ENCODE measurements around the gene YARS2.
A peak's percentile ranks its signal among the peaks of the same experiment; 100 is the strongest.

YARS2 gene

DNA sequence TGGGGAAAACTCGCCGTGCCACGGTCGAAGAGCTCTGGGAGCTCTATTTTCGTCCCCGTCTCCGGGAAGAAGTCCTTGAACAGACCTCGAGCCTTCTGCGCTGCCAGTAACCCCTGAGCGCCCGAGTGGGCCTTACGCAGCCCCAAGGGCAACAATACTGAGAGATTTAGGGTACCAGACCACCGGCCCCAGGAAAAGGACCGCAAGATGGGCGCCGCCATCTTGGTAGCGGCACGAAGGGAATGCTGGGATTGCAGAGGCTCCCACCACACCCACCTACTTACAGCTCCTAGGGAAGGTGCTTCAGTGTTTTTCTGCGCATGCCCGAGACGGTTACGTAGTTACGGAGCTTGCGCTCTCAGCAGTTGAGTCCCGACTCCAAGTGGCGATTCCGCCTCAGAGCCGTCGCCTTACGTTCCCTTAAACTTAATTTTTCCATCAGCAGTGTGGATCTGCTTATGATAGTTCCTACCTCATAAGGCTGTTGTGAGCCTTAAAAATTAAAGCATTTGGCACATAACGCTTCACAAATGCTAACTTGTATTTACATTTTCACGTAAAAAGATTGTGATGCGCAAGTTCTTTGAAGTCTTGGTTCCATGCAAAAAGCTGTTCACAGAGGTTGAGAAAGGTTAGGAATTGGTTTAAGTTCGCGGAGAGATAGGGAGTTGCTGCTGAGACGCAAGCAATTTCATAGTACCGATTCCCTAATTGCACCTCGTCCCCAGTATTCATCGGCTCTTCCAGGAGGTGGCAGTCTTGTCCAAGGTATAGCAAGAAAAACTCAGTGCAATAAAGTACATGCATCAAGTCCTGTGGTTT, at the start of gene YARS2:
Gene YARS2 (minus strand): TSS at position 244 of the 822 bp plus-strand sequence. CDS start 23 bp downstream, at position 221.
- no peaks in the 10 kb centered on the region for H3K9me3 Mint-ChIP-seq
- H3K4me1 Mint-ChIP-seq = peaks cover 36% of the 10 kb centered on the region
- peak within 1 kb of the TSS; percentile 97 for H3K27ac Mint-ChIP-seq

DNA sequence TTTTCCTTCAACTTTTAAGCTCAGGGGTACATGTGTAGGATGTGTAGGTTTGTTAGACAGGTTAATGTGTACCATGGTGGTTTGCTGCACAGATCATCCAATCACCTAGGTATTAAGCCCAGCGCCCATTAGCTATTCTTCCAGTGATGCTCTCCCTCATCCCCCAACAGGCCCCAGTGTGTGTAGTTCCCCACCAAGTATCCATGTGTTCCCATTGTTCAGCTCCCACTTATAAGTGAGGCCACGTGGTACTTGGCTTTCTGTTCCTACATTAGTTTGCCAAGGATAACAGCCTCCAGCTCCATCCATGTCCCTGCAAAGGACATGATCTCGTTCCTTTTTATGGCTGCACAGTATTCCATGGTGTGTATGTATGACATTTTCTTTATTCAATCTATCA, 48.6 kb upstream of the YARS2 start:
- no peak for DNase-seq
- no peaks in the 10 kb centered on the region for H3K4me1 Mint-ChIP-seq
- no peak overlapping the region for H3K27ac Mint-ChIP-seq
- TF ChIP-seq, protein P1, sequence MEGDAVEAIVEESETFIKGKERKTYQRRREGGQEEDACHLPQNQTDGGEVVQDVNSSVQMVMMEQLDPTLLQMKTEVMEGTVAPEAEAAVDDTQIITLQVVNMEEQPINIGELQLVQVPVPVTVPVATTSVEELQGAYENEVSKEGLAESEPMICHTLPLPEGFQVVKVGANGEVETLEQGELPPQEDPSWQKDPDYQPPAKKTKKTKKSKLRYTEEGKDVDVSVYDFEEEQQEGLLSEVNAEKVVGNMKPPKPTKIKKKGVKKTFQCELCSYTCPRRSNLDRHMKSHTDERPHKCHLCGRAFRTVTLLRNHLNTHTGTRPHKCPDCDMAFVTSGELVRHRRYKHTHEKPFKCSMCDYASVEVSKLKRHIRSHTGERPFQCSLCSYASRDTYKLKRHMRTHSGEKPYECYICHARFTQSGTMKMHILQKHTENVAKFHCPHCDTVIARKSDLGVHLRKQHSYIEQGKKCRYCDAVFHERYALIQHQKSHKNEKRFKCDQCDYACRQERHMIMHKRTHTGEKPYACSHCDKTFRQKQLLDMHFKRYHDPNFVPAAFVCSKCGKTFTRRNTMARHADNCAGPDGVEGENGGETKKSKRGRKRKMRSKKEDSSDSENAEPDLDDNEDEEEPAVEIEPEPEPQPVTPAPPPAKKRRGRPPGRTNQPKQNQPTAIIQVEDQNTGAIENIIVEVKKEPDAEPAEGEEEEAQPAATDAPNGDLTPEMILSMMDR (IDR thresholded peaks at IDR 0.05) = no peak
- peaks cover 34% of the 10 kb centered on the region for H3K9me3 Mint-ChIP-seq
- H3K4me3 Mint-ChIP-seq = no peak overlapping the region
- peaks cover 25% of the 10 kb centered on the region for H3K36me3 Mint-ChIP-seq (ENCODE audit: low read depth)
- H3K27me3 Mint-ChIP-seq (ENCODE audit: low read depth, poor library complexity) = no peaks in the 10 kb centered on the region

More for the DNA sequence above, at the start of gene YARS2:
- Mint-ChIP-seq H3K36me3 (ENCODE audit: low read depth) (peaks cover 28% of the 10 kb centered on the region), H3K27me3 (ENCODE audit: low read depth, poor library complexity) (peaks cover 5% of the 10 kb centered on the region), H3K4me3 (peak within 1 kb of the TSS; percentile 93)
- peak; percentile 90 for DNase-seq
- TF ChIP-seq, protein P1 (IDR thresholded peaks at IDR 0.05) = peak; percentile 85

DNA sequence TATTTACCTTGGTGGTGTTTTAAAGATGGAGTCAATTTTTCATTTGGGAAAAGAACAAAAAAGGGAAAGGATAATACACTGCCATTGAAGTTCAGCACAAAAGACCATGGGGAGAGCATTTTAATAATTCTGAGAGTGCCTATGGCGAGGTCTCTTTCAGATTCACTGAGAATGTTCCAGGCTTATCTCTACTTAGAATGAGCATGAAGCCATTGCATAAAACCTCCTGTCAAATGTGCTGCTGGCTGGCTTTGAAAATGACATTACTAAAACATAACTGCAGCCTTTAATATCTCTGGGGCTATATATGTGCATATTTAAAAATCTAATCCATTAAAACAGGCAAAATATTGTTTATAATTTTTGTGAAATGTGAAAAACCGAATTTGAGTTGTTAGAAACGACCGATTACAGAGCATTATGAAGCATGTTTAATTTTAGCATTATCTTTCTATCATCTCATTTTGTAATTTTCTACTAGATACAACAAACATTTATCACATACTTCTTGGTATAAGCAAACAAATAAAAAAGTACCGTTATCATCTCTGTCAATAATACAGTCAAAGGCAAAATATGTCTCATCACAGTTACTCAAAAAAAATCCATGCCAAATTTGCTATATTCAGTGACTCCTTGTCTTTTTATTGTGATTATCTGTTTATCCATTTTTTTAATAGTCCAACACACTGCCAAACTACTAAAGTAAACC, 45.7 kb upstream of the YARS2 start:
- Mint-ChIP-seq H3K27ac (no peak overlapping the region), H3K36me3 (ENCODE audit: low read depth) (peaks cover 7% of the 10 kb centered on the region)

DNA sequence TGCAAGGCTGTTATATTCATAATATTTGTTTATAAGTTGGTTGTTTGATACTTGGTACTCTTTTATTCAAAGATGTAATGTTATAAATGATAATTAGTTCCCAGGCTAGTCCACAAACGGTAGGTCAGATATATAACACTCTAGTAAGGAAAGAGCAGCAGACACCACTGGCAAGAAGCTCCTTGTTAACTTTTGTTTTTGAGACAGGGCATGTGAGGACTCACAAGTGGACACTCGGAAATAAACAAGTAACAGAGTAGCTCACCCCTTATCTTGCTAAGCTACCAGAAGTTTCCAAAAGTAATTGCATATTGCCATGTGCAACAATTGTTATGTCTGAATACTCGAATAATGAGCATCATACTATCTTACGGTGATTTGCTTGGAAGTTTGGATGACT, 38.6 kb upstream of the YARS2 start:
- H3K9me3 Mint-ChIP-seq = peaks cover 10% of the 10 kb centered on the region
- H3K27me3 Mint-ChIP-seq (ENCODE audit: low read depth, poor library complexity) = no peaks in the 10 kb centered on the region
- TF ChIP-seq, protein P1 (IDR thresholded peaks at IDR 0.05) = no peak
- no peak overlapping the region for H3K27ac Mint-ChIP-seq
- no peak overlapping the region for H3K4me3 Mint-ChIP-seq
- H3K36me3 Mint-ChIP-seq (ENCODE audit: low read depth) = peaks cover 14% of the 10 kb centered on the region
- DNase-seq = no peak
- H3K4me1 Mint-ChIP-seq = no peaks in the 10 kb centered on the region

More for the DNA sequence above, 45.7 kb upstream of the YARS2 start:
- Mint-ChIP-seq H3K9me3 (peaks cover 20% of the 10 kb centered on the region), H3K4me3 (no peak overlapping the region), H3K27me3 (ENCODE audit: low read depth, poor library complexity) (no peaks in the 10 kb centered on the region), H3K4me1 (no peaks in the 10 kb centered on the region)
- no peak for DNase-seq
- TF ChIP-seq, protein P1 (IDR thresholded peaks at IDR 0.05) = no peak

DNA sequence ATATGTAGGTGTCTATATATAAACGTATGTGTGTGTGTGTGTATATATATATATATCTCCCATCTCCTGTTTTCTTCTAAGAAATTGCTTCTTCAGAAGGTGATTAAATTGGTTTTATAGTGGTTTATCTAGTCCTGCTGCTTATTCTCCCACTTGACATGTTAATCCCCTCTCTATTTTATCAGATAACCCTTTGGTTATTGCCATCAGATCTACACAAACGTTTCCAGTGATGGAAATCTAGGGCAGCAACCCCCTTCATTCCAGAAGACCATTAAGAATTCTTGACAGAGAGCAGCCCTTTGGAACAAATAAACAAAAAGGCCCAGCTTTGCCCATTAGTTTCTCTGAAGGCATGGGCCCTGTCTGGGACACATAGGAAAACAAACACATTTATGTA, 34.2 kb upstream of the YARS2 start:
- Mint-ChIP-seq H3K4me1 (no peaks in the 10 kb centered on the region), H3K4me3 (no peak overlapping the region), H3K9me3 (peaks cover 4% of the 10 kb centered on the region), H3K36me3 (ENCODE audit: low read depth) (peaks cover 8% of the 10 kb centered on the region), H3K27me3 (ENCODE audit: low read depth, poor library complexity) (peaks cover 3% of the 10 kb centered on the region), H3K27ac (no peak overlapping the region)
- TF ChIP-seq, protein P1 (IDR thresholded peaks at IDR 0.05) = no peak
- no peak for DNase-seq
